Astrocyte (in vitro differentiated cells and primary cell): ENCODE data around the gene NIPSNAP2. TPM values are rescaled to one million over a fixed set of nuclear protein-coding genes. Genes with fewer than 3 reads are reported as not detected.
A peak's percentile ranks its signal among the peaks of the same experiment; 100 is the strongest.

Source experiments
- DNase-seq: peaks from one replicate; pipeline ENCODE4 v3.0.0-alpha.2; 2010; ENCODE audit warnings: low read depth
- FAIRE-seq: peaks from 2 replicates; lab custom pipeline; 2011; peaks lifted over from hg19 to GRCh38; lab: Jason Lieb, UNC
- H2AFZ ChIP-seq: 2 replicates; pipeline ENCODE4 v1.6.0; 2012; ENCODE audit warnings: low read depth, low read length, inconsistent platforms
- H3K27ac ChIP-seq: 2 replicates; pipeline ENCODE4 v1.5.1; 2011; ENCODE audit warnings: low read depth, low read length, inconsistent platforms
- H3K27me3 ChIP-seq: 2 replicates; pipeline ENCODE4 v1.6.0; 2011; ENCODE audit warnings: low read length, inconsistent platforms; ENCODE audit not compliant: insufficient read depth
- H3K36me3 ChIP-seq: 2 replicates; pipeline ENCODE4 v1.5.1; 2011; ENCODE audit warnings: low read length, inconsistent platforms; ENCODE audit not compliant: insufficient read depth
- H3K4me1 ChIP-seq: 2 replicates; pipeline ENCODE4 v1.5.1; 2011; ENCODE audit warnings: low read length, inconsistent platforms; ENCODE audit not compliant: insufficient read depth
- H3K4me2 ChIP-seq: 2 replicates; pipeline ENCODE4 v1.6.0; 2012; ENCODE audit warnings: low read length, inconsistent platforms
- H3K4me3 ChIP-seq: 2 replicates; pipeline ENCODE4 v1.5.1; 2011; ENCODE audit warnings: low read depth, mild to moderate bottlenecking, low read length, inconsistent platforms; ENCODE audit not compliant: insufficient read depth
- H3K79me2 ChIP-seq: 2 replicates; pipeline ENCODE4 v1.6.0; 2012; ENCODE audit warnings: mild to moderate bottlenecking, low read length, inconsistent platforms; ENCODE audit not compliant: insufficient read depth
- H3K9ac ChIP-seq: 2 replicates; pipeline ENCODE4 v1.6.0; 2012; ENCODE audit warnings: mild to moderate bottlenecking, low read length, inconsistent platforms
- H3K9me3 ChIP-seq: 2 replicates; pipeline ENCODE4 v1.5.1; 2012; ENCODE audit warnings: low read depth, mild to moderate bottlenecking, low read length, inconsistent platforms; ENCODE audit not compliant: insufficient read depth
- H4K20me1 ChIP-seq: 2 replicates; pipeline ENCODE4 v1.6.0; 2012; ENCODE audit warnings: low read length, inconsistent platforms; ENCODE audit not compliant: insufficient read depth
- H3K27ac Mint-ChIP-seq: one replicate; pipeline ENCODE4 v1.8.0; 2021; ENCODE audit warnings: mild to moderate bottlenecking, mixed read lengths; ENCODE audit not compliant: unreplicated experiment
- H3K27me3 Mint-ChIP-seq: one replicate; pipeline ENCODE4 v1.8.0; 2021; ENCODE audit warnings: low read depth, mixed read lengths; ENCODE audit not compliant: unreplicated experiment
- H3K36me3 Mint-ChIP-seq: one replicate; pipeline ENCODE4 v1.8.0; 2021; ENCODE audit warnings: low read depth, mixed read lengths; ENCODE audit not compliant: unreplicated experiment
- H3K4me1 Mint-ChIP-seq: one replicate; pipeline ENCODE4 v1.8.0; 2021; ENCODE audit warnings: low read depth, mixed read lengths; ENCODE audit not compliant: unreplicated experiment
- H3K4me3 Mint-ChIP-seq: one replicate; pipeline ENCODE4 v1.8.0; 2021; ENCODE audit warnings: mild to moderate bottlenecking, moderate library complexity, mixed read lengths; ENCODE audit not compliant: unreplicated experiment
- H3K9me3 Mint-ChIP-seq: one replicate; pipeline ENCODE4 v1.8.0; 2021; ENCODE audit warnings: mild to moderate bottlenecking, mixed read lengths; ENCODE audit not compliant: unreplicated experiment
- CTCF ChIP-seq: IDR thresholded peaks from 2 replicates; pipeline ENCODE4 v1.5.1; 2011; ENCODE audit warnings: low read depth, mild to moderate bottlenecking, inconsistent platforms, low read length, moderate library complexity; ENCODE audit not compliant: insufficient read depth
- EZH2 ChIP-seq: IDR thresholded peaks from 2 replicates; pipeline ENCODE4 v1.6.1; 2012; ENCODE audit warnings: mild to moderate bottlenecking, low read length, inconsistent platforms; ENCODE audit not compliant: insufficient read depth
- total RNA-seq: library from RNA; stranded (reverse); gene quantifications from 2 replicates; pipeline ENCODE4 v1.2.1, GENCODE V29; 2021

NIPSNAP2 gene
- total RNA-seq, 1 donor from 2014 or later: 33.2 TPM

- no peak overlapping the region for H3K4me3 Mint-ChIP-seq
- H3K4me2 ChIP-seq: no peak overlapping the region
- no peaks in the 10 kb centered on the region for H3K9me3 ChIP-seq
- TF ChIP-seq CTCF (no peak), EZH2 (no peak)
- FAIRE-seq (no peak), DNase-seq (no peak)
- no peak overlapping the region for H3K27ac Mint-ChIP-seq
- peaks cover 18% of the 10 kb centered on the region for H3K36me3 Mint-ChIP-seq
- no peaks in the 10 kb centered on the region for H3K27me3 Mint-ChIP-seq
- H3K4me1 Mint-ChIP-seq: peaks cover 2% of the 10 kb centered on the region
- no peak overlapping the region for H3K9ac ChIP-seq
- no peak overlapping the region for H3K27ac ChIP-seq
- no peaks in the 10 kb centered on the region for H3K27me3 ChIP-seq
- H4K20me1 ChIP-seq: no peaks in the 10 kb centered on the region
- H3K4me1 ChIP-seq: no peaks in the 10 kb centered on the region
- no peaks in the 10 kb centered on the region for H3K79me2 ChIP-seq
- no peak overlapping the region for H3K4me3 ChIP-seq
- H3K36me3 ChIP-seq: peaks cover 2% of the 10 kb centered on the region
- H2AFZ ChIP-seq: no peak overlapping the region
- H3K9me3 Mint-ChIP-seq: no peaks in the 10 kb centered on the region
Measured at GRCh38 chr7:56023500-56023899, 59.1 kb downstream of the NIPSNAP2 start.

DNA sequence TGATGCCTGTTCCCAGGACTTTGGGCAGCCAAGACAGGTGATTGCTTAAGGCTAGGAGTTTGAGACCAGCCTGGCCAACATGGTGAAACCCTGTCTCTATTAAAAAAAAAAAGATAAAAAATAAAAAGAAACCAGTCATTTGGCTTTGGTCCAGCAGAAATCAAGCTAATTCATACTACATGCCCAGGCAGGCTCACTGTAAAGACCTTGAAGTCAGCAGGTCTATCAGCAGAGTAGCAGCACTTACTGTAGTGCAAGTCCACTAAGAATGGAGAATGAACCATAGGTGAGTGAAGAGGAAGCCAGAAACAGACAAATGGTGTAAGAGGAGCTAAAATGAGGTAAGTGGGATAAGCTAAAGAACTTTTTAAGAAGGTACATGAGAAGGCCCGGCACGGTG lies 62.2 kb downstream of the NIPSNAP2 start:
- TF ChIP-seq EZH2: no peak
- TF ChIP-seq CTCF: no peak
- Histone ChIP-seq H3K36me3 (no peaks in the 10 kb centered on the region), H3K4me2 (no peak overlapping the region), H4K20me1 (no peaks in the 10 kb centered on the region), H3K27ac (no peak overlapping the region), H3K4me3 (no peak overlapping the region), H3K27me3 (no peaks in the 10 kb centered on the region), H3K4me1 (peaks cover 5% of the 10 kb centered on the region), H3K9ac (no peak overlapping the region), H2AFZ (no peak overlapping the region), H3K9me3 (no peaks in the 10 kb centered on the region), H3K79me2 (no peaks in the 10 kb centered on the region)
- FAIRE-seq (no peak), DNase-seq (no peak)
- Mint-ChIP-seq H3K4me1 (peaks cover 9% of the 10 kb centered on the region), H3K27me3 (no peaks in the 10 kb centered on the region), H3K4me3 (no peak overlapping the region), H3K36me3 (peaks cover 14% of the 10 kb centered on the region), H3K9me3 (no peaks in the 10 kb centered on the region), H3K27ac (no peak overlapping the region)

DNA sequence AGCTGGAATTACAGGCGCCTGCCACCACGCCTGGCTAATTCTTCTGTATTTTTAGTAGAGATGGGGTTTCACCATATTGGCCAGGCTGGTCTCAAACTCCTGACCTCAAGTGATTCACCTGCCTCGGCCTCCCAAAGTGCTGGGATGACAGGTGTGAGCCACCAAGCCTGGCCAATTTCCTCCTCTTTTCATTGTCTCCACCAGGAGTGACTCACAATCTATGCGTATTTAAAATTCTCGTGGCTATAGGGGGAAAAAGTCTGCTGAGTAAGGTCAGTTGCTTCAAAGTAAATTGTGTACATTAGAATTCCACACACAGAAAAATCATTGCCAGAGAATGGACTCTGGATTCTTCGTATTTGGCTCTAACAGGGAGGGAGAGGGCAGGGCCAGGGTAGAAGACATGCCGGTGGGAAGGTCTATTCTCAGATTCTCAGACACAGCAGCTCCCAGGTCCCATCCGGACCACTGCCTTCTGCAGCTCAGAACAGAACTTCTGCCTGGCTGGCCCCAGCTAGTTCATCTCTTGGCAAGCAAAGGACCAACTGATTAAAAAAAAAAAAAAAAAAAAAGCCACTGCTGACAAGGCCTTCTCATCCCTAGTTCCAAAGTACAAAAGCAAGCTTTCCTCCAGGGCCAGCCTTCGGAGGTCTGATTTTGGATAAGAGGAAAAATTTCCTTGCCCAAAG lies 64.7 kb downstream of the NIPSNAP2 start:
- Histone ChIP-seq H3K4me2 (no peak overlapping the region), H3K27ac (no peak overlapping the region), H3K9ac (peak overlapping the region; percentile 16), H3K79me2 (peaks cover 4% of the 10 kb centered on the region), H3K4me1 (peaks cover 5% of the 10 kb centered on the region), H3K36me3 (no peaks in the 10 kb centered on the region), H3K27me3 (no peaks in the 10 kb centered on the region), H3K4me3 (no peak overlapping the region), H3K9me3 (no peaks in the 10 kb centered on the region), H2AFZ (no peak overlapping the region), H4K20me1 (no peaks in the 10 kb centered on the region)
- DNase-seq (peak; percentile 68), FAIRE-seq (no peak)
- peaks cover 16% of the 10 kb centered on the region for H3K4me1 Mint-ChIP-seq
- no peak for TF ChIP-seq EZH2
- TF ChIP-seq CTCF: no peak
- H3K4me3 Mint-ChIP-seq: no peak overlapping the region
- H3K27ac Mint-ChIP-seq: peak overlapping the region; percentile 55
- no peaks in the 10 kb centered on the region for H3K9me3 Mint-ChIP-seq
- H3K36me3 Mint-ChIP-seq: peaks cover 16% of the 10 kb centered on the region
- no peaks in the 10 kb centered on the region for H3K27me3 Mint-ChIP-seq
